H1 (cell line): ENCODE measurements around the gene GAD2. TPM values are rescaled to one million over a fixed set of nuclear protein-coding genes. Genes with fewer than 3 reads are reported as not detected.

ENCODE experiments used
- CTCF ChIA-PET: fragments of 300-600 bp; sonication (Branson Sonifier 250); formaldehyde crosslinking; loops from one replicate; lab custom pipeline; 2021; ENCODE audit not compliant: partially characterized antibody; lab: Charles Lee
- POLR2A ChIA-PET: fragments of 300-600 bp; sonication (Branson Sonifier 250); formaldehyde crosslinking; loops from one replicate; lab custom pipeline; 2021; ENCODE audit warnings: inconsistent platforms; ENCODE audit not compliant: partially characterized antibody; lab: Charles Lee
- DNase-seq, 2 experiments: peaks; one replicate each; pipeline versions ENCODE4 v3.0.0 to v3.0.0-alpha.2; 2010 to 2022; ENCODE audit warnings: low spot score in 2 of 2, low read depth in 1 of 2, mixed read lengths in 1 of 2
- FAIRE-seq: peaks from 2 replicates; lab custom pipeline; 2011; peaks lifted over from hg19 to GRCh38; lab: Jason Lieb, UNC
- H2AFZ ChIP-seq: 2 replicates; pipeline ENCODE4 v1.8.1; 2012; ENCODE audit warnings: low read length, inconsistent platforms
- H2AK5ac ChIP-seq: 2 replicates; pipeline ENCODE4 v1.6.1; 2013; ENCODE audit warnings: low read depth, low read length
- H2BK120ac ChIP-seq: replicated peaks from 2 replicates; pipeline ENCODE3; 2013; ENCODE audit warnings: low read depth, low read length, inconsistent platforms
- H2BK12ac ChIP-seq: 2 replicates; pipeline ENCODE4 v1.6.1; 2013; ENCODE audit warnings: low read depth, low read length
- H2BK15ac ChIP-seq: 2 replicates; pipeline ENCODE4 v1.6.1; 2013; ENCODE audit warnings: low read length
- H2BK20ac ChIP-seq: 2 replicates; pipeline ENCODE4 v1.6.1; 2013; ENCODE audit warnings: low read length
- H2BK5ac ChIP-seq: 2 replicates; pipeline ENCODE4 v1.6.1; 2013; ENCODE audit warnings: low read depth, low read length
- H3K14ac ChIP-seq: 2 replicates; pipeline ENCODE4 v1.6.1; 2013; ENCODE audit warnings: inconsistent platforms; ENCODE audit not compliant: insufficient read length
- H3K18ac ChIP-seq: 2 replicates; pipeline ENCODE4 v1.6.1; 2013; ENCODE audit warnings: low read length; ENCODE audit errors: extremely low read depth
- H3K23ac ChIP-seq: 2 replicates; pipeline ENCODE4 v1.6.1; 2013; ENCODE audit warnings: inconsistent platforms; ENCODE audit not compliant: insufficient read length
- H3K23me2 ChIP-seq: 2 replicates; pipeline ENCODE4 v1.6.1; 2013; ENCODE audit warnings: low read depth, low read length
- H3K27ac ChIP-seq: 2 replicates; pipeline ENCODE4 v1.6.1; 2011; ENCODE audit warnings: low read depth, low read length, inconsistent platforms
- H3K27me3 ChIP-seq, 4 experiments: replicated peaks in 1 of 4; 1 replicate in 1 of 4; 2 replicates in 3 of 4; pipeline versions ENCODE4 v1.6.1 to v1.8.1; 2011 to 2013; ENCODE audit warnings: low read length in 3 of 4, mild to moderate bottlenecking in 3 of 4, inconsistent platforms in 2 of 4, mixed read lengths in 2 of 4, moderate library complexity in 1 of 4; ENCODE audit not compliant: control insufficient read depth in 3 of 4, insufficient read depth in 3 of 4; ENCODE audit errors: extremely low read depth in 1 of 4
- H3K36me3 ChIP-seq, 4 experiments: 2 replicates each; pipeline versions ENCODE4 v1.6.1 to v1.8.1; 2011 to 2013; ENCODE audit warnings: mild to moderate bottlenecking in 4 of 4, low read length in 3 of 4, moderate library complexity in 2 of 4, control low read depth in 1 of 4, inconsistent platforms in 1 of 4; ENCODE audit not compliant: insufficient read depth in 4 of 4, control insufficient read depth in 2 of 4
- H3K4ac ChIP-seq: replicated peaks from 2 replicates; pipeline ENCODE3; 2013; ENCODE audit warnings: low read length, low read depth, mixed read lengths, inconsistent platforms; ENCODE audit not compliant: insufficient read length
- H3K4me1 ChIP-seq, 4 experiments: replicated peaks in 1 of 4; 1 replicate in 1 of 4; 2 replicates in 3 of 4; pipeline versions ENCODE4 v1.6.1 to v1.8.1; 2011 to 2013; ENCODE audit warnings: low read length in 3 of 4, inconsistent platforms in 2 of 4, mixed read lengths in 1 of 4; ENCODE audit not compliant: insufficient read depth in 4 of 4, control insufficient read depth in 3 of 4
- H3K4me2 ChIP-seq, 2 experiments: 2 replicates each; pipeline versions ENCODE4 v1.6.1 to v1.8.1; 2011 to 2013; ENCODE audit warnings: low read depth in 2 of 2, low read length in 2 of 2, control low read depth in 1 of 2, inconsistent platforms in 1 of 2, mild to moderate bottlenecking in 1 of 2; ENCODE audit not compliant: insufficient read depth in 1 of 2
- H3K4me3 ChIP-seq, 4 experiments: fragments of 200-600, 300-600 bp in 1 of 4; sonication (generic), shearing (Covaris generic), sonication (Bioruptor Twin) in 1 of 4; 2 replicates each; pipeline versions ENCODE4 v1.5.1 to v1.8.1; 2011 to 2016; ENCODE audit warnings: low read length in 4 of 4, low read depth in 3 of 4, control low read depth in 2 of 4, inconsistent platforms in 2 of 4, mild to moderate bottlenecking in 2 of 4, mixed read lengths in 1 of 4, moderate library complexity in 1 of 4; ENCODE audit not compliant: insufficient read depth in 2 of 4; ENCODE audit errors: extremely low read depth in 1 of 4
- H3K56ac ChIP-seq: replicated peaks from 2 replicates; pipeline ENCODE3; 2013; ENCODE audit warnings: low read depth, mild to moderate bottlenecking, mixed read lengths, low read length, inconsistent platforms; ENCODE audit not compliant: insufficient read length
- H3K79me1 ChIP-seq: 2 replicates; pipeline ENCODE4 v1.6.1; 2013; ENCODE audit warnings: low read depth, low read length, control low read depth
- H3K79me2 ChIP-seq, 2 experiments: 2 replicates each; pipeline versions ENCODE4 v1.6.1 to v1.8.1; 2012 to 2013; ENCODE audit warnings: low read length in 2 of 2, mild to moderate bottlenecking in 2 of 2, inconsistent platforms in 1 of 2; ENCODE audit not compliant: insufficient read depth in 2 of 2, control insufficient read depth in 1 of 2
- H3K9ac ChIP-seq, 4 experiments: replicated peaks in 1 of 4; 1 replicate in 1 of 4; 2 replicates in 3 of 4; pipeline versions ENCODE4 v1.6.1 to v1.8.1; 2011 to 2013; ENCODE audit warnings: low read depth in 3 of 4, low read length in 3 of 4, control low read depth in 2 of 4, mild to moderate bottlenecking in 2 of 4, moderate library complexity in 2 of 4, inconsistent platforms in 1 of 4; ENCODE audit errors: extremely low read depth in 1 of 4
- H3K9me3 ChIP-seq, 2 experiments: 2 replicates each; pipeline versions ENCODE4 v1.6.1 to v1.8.1; 2012 to 2013; ENCODE audit warnings: mild to moderate bottlenecking in 2 of 2, moderate library complexity in 2 of 2, control low read depth in 1 of 2, inconsistent platforms in 1 of 2, low read depth in 1 of 2, low read length in 1 of 2, mixed read lengths in 1 of 2; ENCODE audit not compliant: insufficient read depth in 2 of 2
- H4K20me1 ChIP-seq, 2 experiments: replicated peaks in 1 of 2; 2 replicates each; pipeline versions ENCODE3 to v1.8.1; 2011 to 2013; ENCODE audit warnings: inconsistent platforms in 2 of 2, low read length in 2 of 2, mild to moderate bottlenecking in 1 of 2; ENCODE audit not compliant: insufficient read depth in 2 of 2, control insufficient read depth in 1 of 2
- H4K5ac ChIP-seq: 2 replicates; pipeline ENCODE4 v1.6.1; 2013; ENCODE audit warnings: low read length, low read depth, mixed read lengths, inconsistent platforms; ENCODE audit not compliant: insufficient read length
- H4K8ac ChIP-seq: 2 replicates; pipeline ENCODE4 v1.8.0; 2013; ENCODE audit warnings: mild to moderate bottlenecking, moderate library complexity, low read length, inconsistent platforms; ENCODE audit not compliant: insufficient read depth; ENCODE audit errors: extremely low read depth
- H4K91ac ChIP-seq: replicated peaks from 2 replicates; pipeline ENCODE3; 2013; ENCODE audit warnings: low read length, mixed read lengths, inconsistent platforms; ENCODE audit not compliant: insufficient read length
- BRCA1 ChIP-seq: IDR thresholded peaks from 2 replicates; pipeline ENCODE4 v1.6.1; 2012; ENCODE audit warnings: low read depth, low read length, improper control_type of control experiment
- NRF1 ChIP-seq: IDR thresholded peaks from 2 replicates; pipeline ENCODE4 v1.6.1; 2011; ENCODE audit warnings: mild to moderate bottlenecking, low read depth, low read length, improper control_type of control experiment
- RNF2 ChIP-seq: fragments of 200-900, 300-1000 bp; sonication (generic); IDR thresholded peaks from 2 replicates; pipeline ENCODE4 v1.7.1; 2016; ENCODE audit warnings: borderline replicate concordance, low read depth, mild to moderate bottlenecking, antibody characterized with exemption, low read length; ENCODE audit not compliant: poor library complexity, severe bottlenecking; ENCODE audit errors: missing control alignments
- RXRA ChIP-seq: IDR thresholded peaks from 2 replicates; pipeline ENCODE4 v1.6.1; 2011; ENCODE audit warnings: low read depth, mild to moderate bottlenecking, low read length, moderate library complexity; ENCODE audit not compliant: insufficient read depth
- SP4 ChIP-seq: IDR thresholded peaks from 2 replicates; pipeline ENCODE4 v1.6.1; 2012; ENCODE audit warnings: low read length, inconsistent platforms
- TCF12 ChIP-seq: IDR thresholded peaks from 2 replicates; pipeline ENCODE4 v1.6.1; 2011; ENCODE audit warnings: low read depth, mild to moderate bottlenecking, low read length
- WGBS, 2 experiments: shearing (Covaris generic) in 1 of 2; methylation state at CpG; one replicate each; pipeline versions ENCODE4 v1.1.6 to v1.1.7; 2013 to 2015; ENCODE audit warnings: low lambda C conversion rate in 2 of 2, mixed read lengths in 2 of 2, inconsistent platforms in 1 of 2, low coverage in 1 of 2, missing lambda C conversion rate in 1 of 2; ENCODE audit not compliant: insufficient replicate concordance in 2 of 2, insufficient coverage in 1 of 2, insufficient read length in 1 of 2; ENCODE audit errors: extremely low coverage in 1 of 2, missing lambda C conversion rate in 1 of 2; 5-methylcytosine and 5-hydroxymethylcytosine counted together
- polyA plus RNA-seq, 7 experiments: library from polyadenylated mRNA; depleted of rRNA in 3 of 7; stranded (reverse) in 5 of 7; unstranded in 2 of 7; fragments of >200 nt in 5 of 7; fragments of 200-250 nt in 2 of 7; gene quantifications; 1 replicate in 5 of 7; 2 replicates in 1 of 7; 4 replicates in 1 of 7; pipeline versions ENCODE4 v1.2.1 to v1.2.3, GENCODE V29; 2011 to 2013; ENCODE audit warnings: missing spikeins in 2 of 7, mixed read lengths in 2 of 7
- total RNA-seq: library from RNA; stranded (reverse); fragmentation: NEBNext Ultra II Directional; extraction: Animal tissue kit (Norgen Biotek cat#: 25700); gene quantifications from 2 replicates; pipeline ENCODE4 v1.2.1, GENCODE V29; 2021

Gene GAD2
- total and polyA plus RNA-seq, 2 of the 8 experiments (the other 6 are each of a cell fraction or from before 2014, with no cell fraction given) = 0.30 to 0.47 TPM

DNA sequence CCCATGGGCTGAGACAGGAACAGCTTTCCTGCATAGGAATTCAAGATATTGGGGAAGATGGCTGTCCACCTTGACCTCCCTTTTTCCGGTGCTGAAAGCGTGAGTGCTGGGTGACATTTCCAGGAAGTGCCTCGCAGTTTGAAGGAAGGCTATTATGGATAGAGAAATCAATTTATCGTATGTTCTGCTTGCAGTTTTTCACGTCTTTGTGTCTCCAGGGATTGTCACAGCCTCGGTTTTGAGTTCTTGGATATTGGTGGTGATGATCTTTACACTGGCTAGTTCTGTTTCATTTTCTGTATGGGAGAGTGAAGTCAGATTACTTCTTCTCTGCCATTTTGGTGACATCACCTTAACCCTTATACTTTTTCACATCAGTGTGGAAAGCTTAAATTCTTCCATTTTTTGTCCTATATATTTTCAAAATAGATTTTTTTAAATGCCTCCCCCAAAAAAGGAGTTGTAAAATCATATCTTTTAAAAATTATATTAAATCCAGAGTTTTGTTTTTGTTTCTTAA lies 119.1 kb downstream of the GAD2 start:
- FAIRE-seq = no peak
- no peak overlapping the region for H2BK120ac ChIP-seq
- 0 out of 2 replicates have a peak overlapping the region, but pooled peaks have one; percentile 31 for H2BK15ac ChIP-seq
- H3K9ac ChIP-seq = no peak overlapping the region
- no peak for DNase-seq
- no peaks in the 10 kb centered on the region for H3K79me1 ChIP-seq
- no peaks in the 10 kb centered on the region for H3K36me3 ChIP-seq
- no peaks in the 10 kb centered on the region for H3K27me3 ChIP-seq
- H2BK5ac ChIP-seq = no peak overlapping the region
- TF ChIP-seq TCF12 = no peak
- TF ChIP-seq RXRA = no peak
- TF ChIP-seq BRCA1 = no peak
- no peak for TF ChIP-seq SP4
- TF ChIP-seq NRF1 = no peak
- TF ChIP-seq RNF2 = no peak
- H4K20me1 ChIP-seq = no peaks in the 10 kb centered on the region
- H3K18ac ChIP-seq = no peak overlapping the region
- H3K56ac ChIP-seq = no peak overlapping the region
- H3K14ac ChIP-seq = no peak overlapping the region
- H3K4ac ChIP-seq = no peak overlapping the region
- no peaks in the 10 kb centered on the region for H3K9me3 ChIP-seq
- no peak overlapping the region for H3K27ac ChIP-seq
- CTCF ChIA-PET = interaction anchor here (0.6 to 5.5 kb wide), 27 partner anchors 9 to 539 kb away, joined by 3 to 48 read pairs (median 4); no protein-coding TSS in a partner anchor
- H3K4me3 ChIP-seq = no peak overlapping the region
- no peaks in the 10 kb centered on the region; the same call in 1 of the 2 replicates for H3K23me2 ChIP-seq
- H4K8ac ChIP-seq = no peak overlapping the region
- H4K5ac ChIP-seq = no peak overlapping the region
- H2BK12ac ChIP-seq = no peak overlapping the region
- no peak overlapping the region for H2AK5ac ChIP-seq
- POLR2A ChIA-PET = no interaction called here
- WGBS, 2 experiments = 94% methylated on average over 6 of the region's 6 CpGs; no CpG with 5 or more reads in 1 of the 2 experiments
- H3K23ac ChIP-seq = no peak overlapping the region
- H2BK20ac ChIP-seq = no peak overlapping the region
- peak overlapping the region in 1 of 2 experiments; percentile 45; a peak in 2 of 4 replicates for H3K4me2 ChIP-seq
- H3K4me1 ChIP-seq = no peaks in the 10 kb centered on the region
- no peaks in the 10 kb centered on the region for H3K79me2 ChIP-seq
- peak overlapping the region; percentile 98; the same call in 1 of the 2 replicates for H2AFZ ChIP-seq
- no peak overlapping the region for H4K91ac ChIP-seq
